Stomach (tissue), 4 donors: ENCODE data around the gene TEKT2.

Experiments
- POLR2A ChIP-seq, 4 donors: fragments of 450-650 bp; IDR thresholded peaks; one replicate each; pipeline ENCODE4 v1.6.1; 2016; ENCODE audit warnings: antibody characterized with exemption in 4 of 4, control low read depth in 2 of 4, mild to moderate bottlenecking in 1 of 4, moderate library complexity in 1 of 4
- POLR2AphosphoS5 ChIP-seq, 3 donors: sonication (generic); formaldehyde crosslinking; IDR thresholded peaks; one replicate each; pipeline ENCODE4 v1.6.1; 2016; ENCODE audit warnings: antibody characterized with exemption in 3 of 3
- TF ChIP-seq, protein P1 (sequence below), 7 experiments: fragments of 450-650 bp in 4 of 7; fragments of 200-600 bp in 3 of 7; sonication (generic) in 3 of 7; IDR thresholded peaks; one replicate each; pipeline ENCODE4 v1.5.1; 2016 to 2019; ENCODE audit warnings: antibody characterized with exemption in 7 of 7, control low read depth in 2 of 7, mild to moderate bottlenecking in 1 of 7

- TF ChIP-seq, protein P1, sequence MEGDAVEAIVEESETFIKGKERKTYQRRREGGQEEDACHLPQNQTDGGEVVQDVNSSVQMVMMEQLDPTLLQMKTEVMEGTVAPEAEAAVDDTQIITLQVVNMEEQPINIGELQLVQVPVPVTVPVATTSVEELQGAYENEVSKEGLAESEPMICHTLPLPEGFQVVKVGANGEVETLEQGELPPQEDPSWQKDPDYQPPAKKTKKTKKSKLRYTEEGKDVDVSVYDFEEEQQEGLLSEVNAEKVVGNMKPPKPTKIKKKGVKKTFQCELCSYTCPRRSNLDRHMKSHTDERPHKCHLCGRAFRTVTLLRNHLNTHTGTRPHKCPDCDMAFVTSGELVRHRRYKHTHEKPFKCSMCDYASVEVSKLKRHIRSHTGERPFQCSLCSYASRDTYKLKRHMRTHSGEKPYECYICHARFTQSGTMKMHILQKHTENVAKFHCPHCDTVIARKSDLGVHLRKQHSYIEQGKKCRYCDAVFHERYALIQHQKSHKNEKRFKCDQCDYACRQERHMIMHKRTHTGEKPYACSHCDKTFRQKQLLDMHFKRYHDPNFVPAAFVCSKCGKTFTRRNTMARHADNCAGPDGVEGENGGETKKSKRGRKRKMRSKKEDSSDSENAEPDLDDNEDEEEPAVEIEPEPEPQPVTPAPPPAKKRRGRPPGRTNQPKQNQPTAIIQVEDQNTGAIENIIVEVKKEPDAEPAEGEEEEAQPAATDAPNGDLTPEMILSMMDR (IDR thresholded peaks at IDR 0.05), result no peak
- TF ChIP-seq POLR2AphosphoS5 (IDR thresholded peaks at IDR 0.05), result no peak
- no peak for TF ChIP-seq POLR2A (IDR thresholded peaks at IDR 0.05)
These were observed 50.1 kb downstream of the TEKT2 start for GRCh38 chr1:36134031-36134430.
